H4 (cell line): ENCODE results near the gene MTNR1B. TPM values are rescaled to one million over a fixed set of nuclear protein-coding genes. Genes with fewer than 3 reads are reported as not detected.

Experiments
- total RNA-seq: library from RNA; depleted of rRNA; stranded (reverse); fragments of >200 nt; shearing (Covaris generic); gene quantifications from 2 replicates; pipeline ENCODE4 v1.2.3, GENCODE V29; 2014; rRNA removed

Gene MTNR1B
- total RNA-seq, 1 experiment from 2014 or later = not detected

Other genes with a start within 250 kb of the MTNR1B start
- gene SLC36A4, start 228.3 kb downstream of the MTNR1B start, total RNA-seq = 2.9 and 10.0 TPM in 2 replicates